HEK293 (cell line): ENCODE results near the gene BACH2.
A peak's percentile ranks its signal among the peaks of the same experiment; 100 is the strongest.

Experiments
- CTCF ChIA-PET: fragments of 350-600 bp; formaldehyde crosslinking; extraction: SDS; loops from one replicate; lab custom pipeline; 2021; ENCODE audit warnings: antibody characterized with exemption; lab: Yijun Ruan, JAX
- POLR2A ChIA-PET: fragments of 300-600 bp; formaldehyde crosslinking; extraction: SDS; loops from one replicate; lab custom pipeline; 2020; ENCODE audit warnings: antibody characterized with exemption, inconsistent platforms; lab: Yijun Ruan, JAX
- H3K27ac ChIP-seq: fragments of 200-500 bp; sonication (Bioruptor generic); 2 replicates; pipeline ENCODE4 v1.5.1; 2014; ENCODE audit warnings: low read depth, low read length, control low read depth, inconsistent platforms; ENCODE audit errors: extremely low read depth
- H3K36me3 ChIP-seq, 2 experiments: fragments of 200-500 bp in 1 of 2; sonication (Bioruptor generic) in 1 of 2; 1 replicate in 1 of 2; 2 replicates in 1 of 2; pipeline ENCODE4 v1.5.1; 2014 to 2017; ENCODE audit warnings: inconsistent platforms in 2 of 2, low read length in 2 of 2; ENCODE audit not compliant: control insufficient read depth in 2 of 2, insufficient read depth in 1 of 2
- H3K4me1 ChIP-seq: fragments of 200-500 bp; sonication (Bioruptor generic); 2 replicates; pipeline ENCODE4 v1.5.1; 2014; ENCODE audit warnings: mild to moderate bottlenecking, low read length, inconsistent platforms; ENCODE audit not compliant: control insufficient read depth, insufficient read depth
- H3K4me3 ChIP-seq: 2 replicates; pipeline ENCODE4 v1.5.1; 2011; ENCODE audit warnings: low read depth, mild to moderate bottlenecking, control low read depth, low read length, moderate library complexity
- H3K9me3 ChIP-seq: fragments of 200-500 bp; sonication (Bioruptor generic); 2 replicates; pipeline ENCODE4 v1.5.1; 2014; ENCODE audit warnings: low read depth, low read length, inconsistent platforms; ENCODE audit not compliant: control insufficient read depth, insufficient read depth
- FEZF1 ChIP-seq: fragments of 450-650 bp; formaldehyde crosslinking; IDR thresholded peaks from 2 replicates; pipeline ENCODE4 v1.5.1; 2016; ENCODE audit warnings: missing biosample characterization, missing genetic modification characterization
- GLI2 ChIP-seq: fragments of 450-650 bp; formaldehyde crosslinking; IDR thresholded peaks from 2 replicates; pipeline ENCODE4; 2017; ENCODE audit warnings: missing biosample characterization, missing genetic modification characterization, low read depth, borderline replicate concordance
- KLF9 ChIP-seq: fragments of 450-650 bp; formaldehyde crosslinking; IDR thresholded peaks from 2 replicates; pipeline ENCODE4 v1.5.1; 2016; ENCODE audit warnings: missing biosample characterization, missing genetic modification characterization, low read depth
- SP3 ChIP-seq: fragments of 450-650 bp; formaldehyde crosslinking; IDR thresholded peaks from 2 replicates; pipeline ENCODE4 v1.5.1; 2016; ENCODE audit warnings: missing biosample characterization, missing genetic modification characterization
- ZFHX2 ChIP-seq: fragments of 450-650 bp; formaldehyde crosslinking; conservative IDR thresholded peaks from 2 replicates; pipeline ENCODE4 v1.5.1; 2016; ENCODE audit warnings: missing biosample characterization, missing genetic modification characterization
- ZNF114 ChIP-seq: fragments of 450-650 bp; formaldehyde crosslinking; IDR thresholded peaks from 2 replicates; pipeline ENCODE4 v1.5.0; 2017; ENCODE audit warnings: missing biosample characterization, missing genetic modification characterization
- ZNF19 ChIP-seq: fragments of 450-650 bp; formaldehyde crosslinking; IDR thresholded peaks from 2 replicates; pipeline ENCODE4; 2016; ENCODE audit warnings: missing biosample characterization, missing genetic modification characterization, low read depth
- ZNF274 ChIP-seq, 2 experiments: fragments of 200-500 bp in 1 of 2; fragments of 450-650 bp in 1 of 2; sonication (Bioruptor generic) in 1 of 2; formaldehyde crosslinking in 1 of 2; IDR thresholded peaks; 2 replicates each; pipeline versions ENCODE4 v1.5.1 to v1.6.1; 2014 to 2016; ENCODE audit warnings: borderline replicate concordance in 1 of 2, inconsistent platforms in 1 of 2, low read length in 1 of 2, missing biosample characterization in 1 of 2, missing genetic modification characterization in 1 of 2
- ZNF391 ChIP-seq: fragments of 450-650 bp; formaldehyde crosslinking; IDR thresholded peaks from 2 replicates; pipeline ENCODE4 v1.5.1; 2016; ENCODE audit warnings: low read depth, missing biosample characterization, missing genetic modification characterization, borderline replicate concordance
- ZNF596 ChIP-seq: fragments of 450-650 bp; IDR thresholded peaks from 2 replicates; pipeline ENCODE4 v1.5.0; 2018; ENCODE audit warnings: missing biosample characterization, mild to moderate bottlenecking, missing genetic modification characterization, moderate library complexity
- ZNF600 ChIP-seq: fragments of 450-650 bp; formaldehyde crosslinking; IDR thresholded peaks from 2 replicates; pipeline ENCODE4 v1.5.1; 2016; ENCODE audit warnings: missing biosample characterization, missing genetic modification characterization
- ZNF660 ChIP-seq: fragments of 450-650 bp; IDR thresholded peaks from 2 replicates; pipeline ENCODE4 v1.5.1; 2018; ENCODE audit warnings: missing biosample characterization, mild to moderate bottlenecking, missing genetic modification characterization
- ZNF677 ChIP-seq: fragments of 450-650 bp; IDR thresholded peaks from 2 replicates; pipeline ENCODE4 v1.5.0; 2018; ENCODE audit warnings: missing biosample characterization, mild to moderate bottlenecking, missing genetic modification characterization, moderate library complexity
- ZNF701 ChIP-seq: fragments of 450-650 bp; formaldehyde crosslinking; IDR thresholded peaks from 2 replicates; pipeline ENCODE4 v1.5.1; 2016; ENCODE audit warnings: missing biosample characterization, missing genetic modification characterization
- ZNF76 ChIP-seq: fragments of 450-650 bp; formaldehyde crosslinking; IDR thresholded peaks from 2 replicates; pipeline ENCODE4; 2016; ENCODE audit warnings: low read depth, missing biosample characterization, missing genetic modification characterization, borderline replicate concordance
- ZNF776 ChIP-seq: fragments of 450-650 bp; formaldehyde crosslinking; IDR thresholded peaks from 2 replicates; pipeline ENCODE4 v1.5.0; 2017; ENCODE audit warnings: missing biosample characterization, missing genetic modification characterization, borderline replicate concordance
- TF ChIP-seq, protein P1 (sequence below): fragments of 450-650 bp; formaldehyde crosslinking; IDR thresholded peaks from 2 replicates; pipeline ENCODE4 v1.5.1; 2016; ENCODE audit warnings: missing biosample characterization, missing genetic modification characterization
- TF ChIP-seq, protein P2 (sequence below): fragments of 450-650 bp; formaldehyde crosslinking; IDR thresholded peaks from 2 replicates; pipeline ENCODE4 v1.5.1; 2016; ENCODE audit warnings: missing biosample characterization, missing genetic modification characterization, low read depth
- TF ChIP-seq, protein P3 (sequence below): fragments of 450-650 bp; formaldehyde crosslinking; IDR thresholded peaks from 2 replicates; pipeline ENCODE4 v1.5.1; 2016; ENCODE audit warnings: missing biosample characterization, missing genetic modification characterization

Gene BACH2

DNA sequence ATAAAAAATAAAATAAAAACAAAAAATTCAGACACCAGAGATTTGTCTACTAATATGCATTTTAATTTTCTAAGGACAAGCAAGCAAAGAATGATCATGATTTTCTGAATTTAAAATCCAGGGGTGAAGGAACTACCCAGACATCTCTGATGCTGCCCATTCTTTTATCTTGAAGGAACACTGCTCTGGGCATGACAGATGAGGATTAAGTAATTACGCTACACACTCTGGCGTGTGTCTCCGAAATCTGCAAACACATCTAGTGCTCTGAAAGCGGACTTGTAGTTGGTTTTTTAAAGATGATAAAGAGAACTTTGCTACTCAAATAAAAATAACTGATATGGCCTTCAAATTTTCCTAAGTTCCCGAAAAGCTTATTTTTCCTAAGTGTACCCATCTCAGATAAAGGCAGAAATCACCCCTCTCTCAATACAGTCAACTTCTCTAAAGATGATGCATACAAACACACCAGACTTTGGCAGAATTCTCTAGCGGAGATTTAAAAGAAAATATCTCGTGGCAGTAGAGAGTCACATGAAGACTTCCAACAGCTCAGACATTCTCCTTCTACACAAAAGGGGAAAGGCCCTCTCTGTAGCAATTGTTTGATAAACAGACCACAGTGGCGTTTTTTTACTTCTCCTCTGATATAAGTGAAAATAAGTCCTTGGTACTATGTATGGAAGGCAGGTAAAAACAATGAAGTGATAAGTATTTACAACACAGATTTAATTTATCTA, 133.8 kb downstream of the BACH2 start:
- no peak overlapping the region for H3K27ac ChIP-seq
- H3K9me3 ChIP-seq: no peaks in the 10 kb centered on the region
- H3K4me1 ChIP-seq: peaks cover 5% of the 10 kb centered on the region
- H3K4me3 ChIP-seq: no peak overlapping the region
- no peak for TF ChIP-seq ZNF660 (tag by site-specific recombination)
- no peak for TF ChIP-seq ZNF114 (tag by site-specific recombination)
- TF ChIP-seq ZNF76 (tag by site-specific recombination): no peak
- TF ChIP-seq ZNF596 (tag by site-specific recombination): no peak
- TF ChIP-seq, protein P1, sequence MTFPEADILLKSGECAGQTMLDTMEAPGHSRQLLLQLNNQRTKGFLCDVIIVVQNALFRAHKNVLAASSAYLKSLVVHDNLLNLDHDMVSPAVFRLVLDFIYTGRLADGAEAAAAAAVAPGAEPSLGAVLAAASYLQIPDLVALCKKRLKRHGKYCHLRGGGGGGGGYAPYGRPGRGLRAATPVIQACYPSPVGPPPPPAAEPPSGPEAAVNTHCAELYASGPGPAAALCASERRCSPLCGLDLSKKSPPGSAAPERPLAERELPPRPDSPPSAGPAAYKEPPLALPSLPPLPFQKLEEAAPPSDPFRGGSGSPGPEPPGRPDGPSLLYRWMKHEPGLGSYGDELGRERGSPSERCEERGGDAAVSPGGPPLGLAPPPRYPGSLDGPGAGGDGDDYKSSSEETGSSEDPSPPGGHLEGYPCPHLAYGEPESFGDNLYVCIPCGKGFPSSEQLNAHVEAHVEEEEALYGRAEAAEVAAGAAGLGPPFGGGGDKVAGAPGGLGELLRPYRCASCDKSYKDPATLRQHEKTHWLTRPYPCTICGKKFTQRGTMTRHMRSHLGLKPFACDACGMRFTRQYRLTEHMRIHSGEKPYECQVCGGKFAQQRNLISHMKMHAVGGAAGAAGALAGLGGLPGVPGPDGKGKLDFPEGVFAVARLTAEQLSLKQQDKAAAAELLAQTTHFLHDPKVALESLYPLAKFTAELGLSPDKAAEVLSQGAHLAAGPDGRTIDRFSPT (tag by site-specific recombination): no peak
- TF ChIP-seq ZNF19: no peak
- TF ChIP-seq, protein P2, sequence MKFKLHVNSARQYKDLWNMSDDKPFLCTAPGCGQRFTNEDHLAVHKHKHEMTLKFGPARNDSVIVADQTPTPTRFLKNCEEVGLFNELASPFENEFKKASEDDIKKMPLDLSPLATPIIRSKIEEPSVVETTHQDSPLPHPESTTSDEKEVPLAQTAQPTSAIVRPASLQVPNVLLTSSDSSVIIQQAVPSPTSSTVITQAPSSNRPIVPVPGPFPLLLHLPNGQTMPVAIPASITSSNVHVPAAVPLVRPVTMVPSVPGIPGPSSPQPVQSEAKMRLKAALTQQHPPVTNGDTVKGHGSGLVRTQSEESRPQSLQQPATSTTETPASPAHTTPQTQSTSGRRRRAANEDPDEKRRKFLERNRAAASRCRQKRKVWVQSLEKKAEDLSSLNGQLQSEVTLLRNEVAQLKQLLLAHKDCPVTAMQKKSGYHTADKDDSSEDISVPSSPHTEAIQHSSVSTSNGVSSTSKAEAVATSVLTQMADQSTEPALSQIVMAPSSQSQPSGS: no peak
- H3K36me3 ChIP-seq: no peaks in the 10 kb centered on the region
- ChIA-PET POLR2A (no interaction called here), CTCF (interaction anchor here (1.1 to 2.0 kb wide), 2 partner anchors 17 to 222 kb away, joined by 3 to 5 read pairs; no protein-coding TSS in a partner anchor)

DNA sequence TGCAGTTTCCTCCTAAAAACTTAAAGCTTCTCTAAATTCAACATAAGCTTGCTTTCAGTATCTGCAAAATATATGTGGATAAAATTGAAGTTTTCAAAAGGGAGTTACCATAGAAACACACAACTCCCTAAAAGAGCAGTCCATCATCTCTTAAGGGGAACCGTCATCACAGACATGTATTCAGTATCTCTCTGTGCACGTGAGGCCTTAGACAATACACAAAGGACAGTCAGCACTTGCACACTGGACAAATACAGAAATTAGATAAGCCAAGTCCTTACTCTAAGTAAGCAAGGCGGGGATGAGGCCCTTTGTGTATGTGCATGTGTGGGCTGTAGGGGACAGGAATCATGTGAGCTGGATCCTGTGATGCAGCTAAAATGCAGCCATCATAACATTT, 136.6 kb downstream of the BACH2 start:
- no peaks in the 10 kb centered on the region for H3K9me3 ChIP-seq
- H3K27ac ChIP-seq: no peak overlapping the region
- H3K4me3 ChIP-seq: no peak overlapping the region
- no peaks in the 10 kb centered on the region for H3K36me3 ChIP-seq
- ChIA-PET POLR2A (interaction anchor here (0.8 kb wide), 1 partner anchor 58 kb away, joined by 3 read pairs; no protein-coding TSS in a partner anchor), CTCF (interaction anchor here (0.6 to 1.5 kb wide), 2 partner anchors 20 to 167 kb away, joined by 3 to 6 read pairs; no protein-coding TSS in a partner anchor)
- TF ChIP-seq ZNF677: no peak
- TF ChIP-seq ZNF600: no peak
- TF ChIP-seq, protein P3, sequence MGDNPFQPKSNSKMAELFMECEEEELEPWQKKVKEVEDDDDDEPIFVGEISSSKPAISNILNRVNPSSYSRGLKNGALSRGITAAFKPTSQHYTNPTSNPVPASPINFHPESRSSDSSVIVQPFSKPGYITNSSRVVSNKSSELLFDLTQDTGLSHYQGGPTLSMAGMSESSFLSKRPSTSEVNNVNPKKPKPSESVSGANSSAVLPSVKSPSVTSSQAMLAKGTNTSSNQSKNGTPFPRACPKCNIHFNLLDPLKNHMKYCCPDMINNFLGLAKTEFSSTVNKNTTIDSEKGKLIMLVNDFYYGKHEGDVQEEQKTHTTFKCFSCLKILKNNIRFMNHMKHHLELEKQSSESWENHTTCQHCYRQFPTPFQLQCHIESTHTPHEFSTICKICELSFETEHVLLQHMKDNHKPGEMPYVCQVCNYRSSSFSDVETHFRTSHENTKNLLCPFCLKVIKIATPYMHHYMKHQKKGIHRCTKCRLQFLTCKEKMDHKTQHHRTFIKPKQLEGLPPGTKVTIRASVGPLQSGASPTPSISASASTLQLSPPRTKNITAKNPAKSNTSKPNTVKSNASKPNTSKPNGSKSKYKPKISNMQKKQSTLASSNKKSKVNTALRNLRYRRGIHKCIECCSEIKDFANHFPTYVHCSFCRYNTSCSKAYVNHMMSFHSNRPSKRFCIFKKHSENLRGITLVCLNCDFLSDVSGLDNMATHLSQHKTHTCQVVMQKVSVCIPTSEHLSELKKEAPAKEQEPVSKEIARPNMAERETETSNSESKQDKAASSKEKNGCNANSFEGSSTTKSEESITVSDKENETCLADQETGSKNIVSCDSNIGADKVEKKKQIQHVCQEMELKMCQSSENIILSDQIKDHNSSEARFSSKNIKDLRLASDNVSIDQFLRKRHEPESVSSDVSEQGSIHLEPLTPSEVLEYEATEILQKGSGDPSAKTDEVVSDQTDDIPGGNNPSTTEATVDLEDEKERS: no peak
- no peak for TF ChIP-seq ZNF776 (tag by site-specific recombination)
- peak; percentile 46 for TF ChIP-seq FEZF1 (tag by site-specific recombination)
- TF ChIP-seq ZNF391 (tag by site-specific recombination): no peak
- peak; percentile 13; the same call in 1 of the 2 replicates for TF ChIP-seq ZFHX2 (tag by site-specific recombination)
- peaks cover 5% of the 10 kb centered on the region for H3K4me1 ChIP-seq

DNA sequence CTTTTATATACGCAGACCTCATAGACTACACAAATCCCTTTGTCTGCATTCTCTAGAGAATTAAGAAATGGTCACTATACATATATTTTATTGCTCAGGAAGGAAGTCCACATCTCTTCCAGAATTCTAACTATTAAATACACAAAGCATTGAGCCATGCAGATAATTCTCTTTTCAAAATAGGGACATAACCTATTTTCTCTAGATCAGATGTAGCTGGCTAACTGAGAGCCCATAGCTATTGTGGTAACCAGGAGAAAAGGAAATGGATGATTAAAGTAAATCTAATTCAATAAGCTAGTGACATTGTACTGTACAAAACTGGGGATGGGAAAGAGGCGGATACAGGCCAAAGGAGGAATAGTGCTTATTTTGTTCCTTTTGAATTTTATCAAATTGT, 137.2 kb downstream of the BACH2 start:
- H3K27ac ChIP-seq: no peak overlapping the region
- CTCF ChIA-PET: interaction anchor here (1.5 kb wide), 1 partner anchor 21 kb away, joined by 3 read pairs; no protein-coding TSS in a partner anchor
- peaks cover 5% of the 10 kb centered on the region for H3K4me1 ChIP-seq

More for the DNA sequence above, 137.2 kb downstream of the BACH2 start:
- Histone ChIP-seq H3K9me3 (no peaks in the 10 kb centered on the region), H3K4me3 (no peak overlapping the region), H3K36me3 (no peaks in the 10 kb centered on the region)
- POLR2A ChIA-PET: interaction anchor here (0.8 kb wide), 1 partner anchor 59 kb away, joined by 3 read pairs; no protein-coding TSS in a partner anchor
- no peak for TF ChIP-seq KLF9 (tag by site-specific recombination)
- TF ChIP-seq GLI2: no peak
- no peak for TF ChIP-seq ZNF701 (tag by site-specific recombination)
- TF ChIP-seq SP3 (tag by site-specific recombination): no peak
- TF ChIP-seq ZNF274 (IDR thresholded peaks at IDR 0.05; ENCODE audit: low read length): no peak
- no peak for TF ChIP-seq ZNF274 (tag by site-specific recombination; IDR thresholded peaks at IDR 0.05; ENCODE audit: borderline replicate concordance)
